HL-60 (cell line): ENCODE measurements around the gene IFNGR2.

ENCODE experiments used
- DNase-seq, 2 experiments: peaks; one replicate each; pipeline ENCODE4 v3.0.0-alpha.2; 2010 to 2020; ENCODE audit warnings: low read depth in 1 of 2, low spot score in 1 of 2
- H3K27ac ChIP-seq: fragments of 250-450 bp; sonication (Bioruptor Pico); replicated peaks from 2 replicates; pipeline ENCODE4 v1.5.1; 2020; ENCODE audit warnings: mild to moderate bottlenecking, moderate library complexity
- H3K27me3 ChIP-seq: fragments of 250-450 bp; sonication (Bioruptor Pico); 2 replicates; pipeline ENCODE4 v1.5.1; 2021; ENCODE audit warnings: mild to moderate bottlenecking, moderate library complexity; ENCODE audit not compliant: insufficient read depth, poor library complexity, severe bottlenecking
- H3K4me3 ChIP-seq: replicated peaks from 2 replicates; pipeline ENCODE4 v1.5.1; 2011; ENCODE audit warnings: mild to moderate bottlenecking, control low read depth, low read length; ENCODE audit not compliant: insufficient read depth
- GABPA ChIP-seq: IDR thresholded peaks from 2 replicates; pipeline ENCODE4 v1.6.1; 2012; ENCODE audit warnings: low read depth
- POLR2AphosphoS5 ChIP-seq: IDR thresholded peaks from 2 replicates; pipeline ENCODE4 v1.6.1; 2012; ENCODE audit warnings: low read depth
- SPI1 ChIP-seq: IDR thresholded peaks from 2 replicates; pipeline ENCODE4 v1.6.1; 2012; ENCODE audit warnings: low read depth, mild to moderate bottlenecking, borderline replicate concordance
- TF ChIP-seq, protein P1 (sequence below): IDR thresholded peaks from one replicate; pipeline ENCODE4 v1.5.1; 2011; ENCODE audit warnings: low read length, control low read depth, inconsistent platforms; ENCODE audit not compliant: insufficient read depth
- TF ChIP-seq, protein P2 (sequence below): IDR thresholded peaks from 2 replicates; pipeline ENCODE4 v1.6.1; 2012; ENCODE audit warnings: low read depth; ENCODE audit not compliant: insufficient replicate concordance

IFNGR2 gene

GRCh38 chr21:33419538-33420123 is 16.4 kb downstream of the IFNGR2 start:
- no peaks in the 10 kb centered on the region for H3K27me3 ChIP-seq
- H3K4me3 ChIP-seq = no peak overlapping the region
- TF ChIP-seq POLR2AphosphoS5 (no peak), SPI1 (no peak), GABPA (no peak)
- TF ChIP-seq, protein P1, sequence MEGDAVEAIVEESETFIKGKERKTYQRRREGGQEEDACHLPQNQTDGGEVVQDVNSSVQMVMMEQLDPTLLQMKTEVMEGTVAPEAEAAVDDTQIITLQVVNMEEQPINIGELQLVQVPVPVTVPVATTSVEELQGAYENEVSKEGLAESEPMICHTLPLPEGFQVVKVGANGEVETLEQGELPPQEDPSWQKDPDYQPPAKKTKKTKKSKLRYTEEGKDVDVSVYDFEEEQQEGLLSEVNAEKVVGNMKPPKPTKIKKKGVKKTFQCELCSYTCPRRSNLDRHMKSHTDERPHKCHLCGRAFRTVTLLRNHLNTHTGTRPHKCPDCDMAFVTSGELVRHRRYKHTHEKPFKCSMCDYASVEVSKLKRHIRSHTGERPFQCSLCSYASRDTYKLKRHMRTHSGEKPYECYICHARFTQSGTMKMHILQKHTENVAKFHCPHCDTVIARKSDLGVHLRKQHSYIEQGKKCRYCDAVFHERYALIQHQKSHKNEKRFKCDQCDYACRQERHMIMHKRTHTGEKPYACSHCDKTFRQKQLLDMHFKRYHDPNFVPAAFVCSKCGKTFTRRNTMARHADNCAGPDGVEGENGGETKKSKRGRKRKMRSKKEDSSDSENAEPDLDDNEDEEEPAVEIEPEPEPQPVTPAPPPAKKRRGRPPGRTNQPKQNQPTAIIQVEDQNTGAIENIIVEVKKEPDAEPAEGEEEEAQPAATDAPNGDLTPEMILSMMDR = no peak
- TF ChIP-seq, protein P2, sequence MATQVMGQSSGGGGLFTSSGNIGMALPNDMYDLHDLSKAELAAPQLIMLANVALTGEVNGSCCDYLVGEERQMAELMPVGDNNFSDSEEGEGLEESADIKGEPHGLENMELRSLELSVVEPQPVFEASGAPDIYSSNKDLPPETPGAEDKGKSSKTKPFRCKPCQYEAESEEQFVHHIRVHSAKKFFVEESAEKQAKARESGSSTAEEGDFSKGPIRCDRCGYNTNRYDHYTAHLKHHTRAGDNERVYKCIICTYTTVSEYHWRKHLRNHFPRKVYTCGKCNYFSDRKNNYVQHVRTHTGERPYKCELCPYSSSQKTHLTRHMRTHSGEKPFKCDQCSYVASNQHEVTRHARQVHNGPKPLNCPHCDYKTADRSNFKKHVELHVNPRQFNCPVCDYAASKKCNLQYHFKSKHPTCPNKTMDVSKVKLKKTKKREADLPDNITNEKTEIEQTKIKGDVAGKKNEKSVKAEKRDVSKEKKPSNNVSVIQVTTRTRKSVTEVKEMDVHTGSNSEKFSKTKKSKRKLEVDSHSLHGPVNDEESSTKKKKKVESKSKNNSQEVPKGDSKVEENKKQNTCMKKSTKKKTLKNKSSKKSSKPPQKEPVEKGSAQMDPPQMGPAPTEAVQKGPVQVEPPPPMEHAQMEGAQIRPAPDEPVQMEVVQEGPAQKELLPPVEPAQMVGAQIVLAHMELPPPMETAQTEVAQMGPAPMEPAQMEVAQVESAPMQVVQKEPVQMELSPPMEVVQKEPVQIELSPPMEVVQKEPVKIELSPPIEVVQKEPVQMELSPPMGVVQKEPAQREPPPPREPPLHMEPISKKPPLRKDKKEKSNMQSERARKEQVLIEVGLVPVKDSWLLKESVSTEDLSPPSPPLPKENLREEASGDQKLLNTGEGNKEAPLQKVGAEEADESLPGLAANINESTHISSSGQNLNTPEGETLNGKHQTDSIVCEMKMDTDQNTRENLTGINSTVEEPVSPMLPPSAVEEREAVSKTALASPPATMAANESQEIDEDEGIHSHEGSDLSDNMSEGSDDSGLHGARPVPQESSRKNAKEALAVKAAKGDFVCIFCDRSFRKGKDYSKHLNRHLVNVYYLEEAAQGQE = no peak
- no peak for DNase-seq
- no peak overlapping the region for H3K27ac ChIP-seq

- Histone ChIP-seq H3K27ac (no peak overlapping the region), H3K4me3 (no peak overlapping the region), H3K27me3 (no peaks in the 10 kb centered on the region)
- DNase-seq = no peak
- TF ChIP-seq, protein P1 = no peak
These were observed 18.6 kb downstream of the IFNGR2 start for GRCh38 chr21:33421713-33422393.

- no peak for TF ChIP-seq POLR2AphosphoS5
- TF ChIP-seq, protein P1 = no peak
- no peak for TF ChIP-seq SPI1
- no peak for TF ChIP-seq GABPA
- TF ChIP-seq, protein P2 = no peak
- H3K27ac ChIP-seq = no peak overlapping the region
- DNase-seq = no peak
- H3K27me3 ChIP-seq = no peaks in the 10 kb centered on the region
- no peak overlapping the region for H3K4me3 ChIP-seq
These were observed 21.0 kb downstream of the IFNGR2 start for GRCh38 chr21:33424214-33424613.

GRCh38 chr21:33425825-33426224 is 22.6 kb downstream of the IFNGR2 start:
- TF ChIP-seq GABPA = no peak
- TF ChIP-seq, protein P1 = no peak
- TF ChIP-seq POLR2AphosphoS5 = no peak
- TF ChIP-seq, protein P2 = no peak
- TF ChIP-seq SPI1 = no peak
- no peak for DNase-seq
- no peak overlapping the region for H3K4me3 ChIP-seq
- no peak overlapping the region for H3K27ac ChIP-seq
- no peaks in the 10 kb centered on the region for H3K27me3 ChIP-seq
